SW480 (cell line): ENCODE data around the gene MMP24OS.
"Not testable (repeated sequence)": the region's sequence is repeated elsewhere in the genome, so short reads cannot be mapped to it uniquely, and the experiment has no call there.

ENCODE experiments used
- DNase-seq: peaks from one replicate; pipeline ENCODE4 v3.0.0-alpha.2; 2016; ENCODE audit warnings: low spot score

Gene MMP24OS

GRCh38 chr20:35277531-35278395, at the start of gene MMP24OS:
Gene MMP24OS, minus strand, starts transcription at chr20:35278122. Its CDS starts 193 bp downstream, at chr20:35277929.
- peak; percentile 94 for DNase-seq

GRCh38 chr20:35327074-35327976, 49.4 kb upstream of the MMP24OS start:
- DNase-seq: no peak

DNA sequence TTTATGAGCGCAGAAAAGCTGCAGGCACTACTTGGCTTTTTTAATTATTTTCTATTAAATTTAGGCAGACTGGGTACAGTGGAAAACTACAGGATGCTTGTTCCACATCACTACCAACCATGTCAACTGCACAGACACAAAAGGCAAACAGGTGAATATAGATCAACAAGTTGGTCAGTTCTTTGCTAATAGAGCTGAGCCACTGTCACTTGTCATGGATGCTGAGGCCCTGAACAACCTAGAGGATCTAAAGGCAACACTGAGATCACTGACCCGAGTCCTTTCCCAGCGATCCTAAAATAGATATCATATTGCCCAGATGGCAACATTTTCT, 48.8 kb upstream of the MMP24OS start:
- DNase-seq: no peak

DNA sequence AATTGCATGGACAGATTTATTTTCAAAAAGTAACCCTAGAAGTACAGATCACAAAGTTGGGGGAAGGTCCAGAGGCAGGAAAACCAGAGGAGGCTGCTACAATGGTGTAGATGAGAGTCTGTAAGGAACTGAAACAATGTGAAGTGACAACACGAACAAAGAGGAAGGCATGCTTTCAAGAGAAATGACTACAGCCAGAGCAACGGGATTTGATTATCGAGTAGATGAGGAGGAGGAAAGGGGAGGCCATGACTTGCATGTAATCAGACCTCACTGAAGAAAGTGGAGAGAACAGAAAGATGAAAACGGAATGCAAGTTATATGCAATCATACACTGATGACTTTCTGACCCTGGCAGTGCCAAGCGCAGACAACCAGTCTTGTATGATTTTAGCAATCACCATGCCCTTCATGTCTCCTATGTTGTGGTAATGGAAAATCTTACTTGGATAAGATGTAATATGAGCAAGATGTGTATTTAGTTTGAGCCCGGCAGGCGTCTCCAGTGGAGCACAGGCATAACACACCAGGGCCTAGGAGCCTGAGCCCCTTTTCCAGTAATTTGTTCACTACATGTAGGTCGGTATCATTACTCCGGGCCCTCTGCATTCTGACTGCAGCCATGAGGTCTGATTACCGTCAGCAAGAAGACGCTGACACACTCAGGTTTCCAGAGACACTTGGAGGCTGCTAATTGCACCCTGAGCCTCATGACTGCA, 48.3 kb upstream of the MMP24OS start:
- DNase-seq: no peak

DNA sequence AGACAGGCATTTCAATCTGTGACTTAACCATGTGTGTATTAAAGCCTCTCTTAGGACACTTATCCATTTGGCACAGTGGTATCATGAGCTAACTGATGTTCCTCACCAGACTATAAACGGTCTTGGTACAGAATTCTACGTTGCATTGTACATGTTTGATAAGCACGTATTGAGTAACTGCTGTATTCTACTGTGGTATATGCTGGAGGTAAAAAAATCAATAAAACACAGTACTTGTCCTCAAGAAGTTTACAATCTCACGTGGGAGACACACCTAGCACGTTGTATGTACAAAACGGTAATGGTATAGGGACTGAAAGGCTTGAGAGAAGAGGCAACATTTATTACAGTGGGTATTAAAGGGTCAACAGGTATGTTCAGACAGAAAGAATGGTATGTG, 47.5 kb upstream of the MMP24OS start:
- no peak for DNase-seq

DNA sequence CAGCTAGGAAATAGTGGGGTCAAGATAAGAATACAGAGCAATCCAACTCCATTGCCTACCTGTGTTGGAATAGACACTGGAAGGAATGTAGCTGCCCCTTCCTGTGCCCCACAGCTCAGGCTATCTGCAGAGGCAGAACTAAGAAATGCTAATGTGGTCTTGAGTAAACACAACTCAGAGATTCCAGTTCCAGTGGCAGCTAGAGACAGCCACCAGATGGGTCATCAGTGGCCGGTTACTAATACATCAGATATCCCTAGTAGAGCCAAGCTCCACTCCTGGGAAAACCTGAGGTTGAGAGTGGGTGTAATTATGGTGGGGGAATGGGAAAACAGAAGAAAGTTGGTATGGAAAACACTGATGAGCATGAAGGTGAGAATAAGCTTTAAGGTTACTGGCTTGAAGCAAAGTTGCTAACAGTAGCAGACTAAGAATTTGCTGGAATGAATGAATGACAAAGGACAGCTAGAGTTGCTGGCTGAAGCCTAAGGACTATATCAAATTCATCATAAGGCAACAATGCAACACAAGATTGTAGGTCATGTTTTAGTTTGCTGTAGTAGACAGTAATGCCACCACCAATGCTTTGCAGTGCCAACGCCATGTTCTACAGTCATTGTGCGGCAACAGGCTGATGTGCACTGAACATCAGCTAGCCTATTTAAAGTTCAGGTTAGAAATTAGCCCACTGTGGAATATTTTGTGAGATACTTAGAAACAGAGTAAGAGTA, 42.6 kb upstream of the MMP24OS start:
- peak; percentile 91 for DNase-seq

- DNase-seq: peak; percentile 53
Measured at GRCh38 chr20:35319871-35320197, 41.9 kb upstream of the MMP24OS start.

DNA sequence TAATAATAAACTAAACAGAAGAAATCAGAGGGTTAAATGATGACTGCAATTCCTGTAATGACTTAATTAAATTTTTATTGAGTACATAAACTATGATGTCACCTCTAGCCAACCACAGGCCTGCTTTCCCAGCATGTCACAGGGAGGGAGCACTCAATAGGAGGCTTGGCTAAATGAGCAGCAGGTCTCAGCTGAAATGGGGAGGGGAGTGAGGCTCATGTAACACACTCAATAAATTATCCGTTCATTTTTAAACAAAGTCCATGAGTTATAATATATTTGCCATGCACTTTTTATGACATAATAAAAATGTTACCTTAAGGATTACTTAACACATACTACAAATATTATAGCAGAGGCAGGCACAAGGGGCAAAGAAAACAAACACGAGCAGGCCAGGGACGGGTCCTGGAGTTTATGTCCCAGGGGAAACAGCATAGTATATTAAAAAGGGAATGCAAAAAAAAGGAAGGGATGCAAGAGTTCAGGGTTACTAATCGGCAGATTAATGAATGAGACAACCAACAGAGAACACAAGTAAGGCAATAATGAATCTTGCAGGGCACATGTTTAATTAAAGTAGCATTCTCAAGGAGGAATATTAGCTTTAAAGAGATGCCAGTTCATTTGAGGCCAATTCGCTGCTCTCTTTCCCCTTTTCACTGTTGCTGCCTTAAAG, 41.4 kb upstream of the MMP24OS start:
- DNase-seq: peak; percentile 65

DNA sequence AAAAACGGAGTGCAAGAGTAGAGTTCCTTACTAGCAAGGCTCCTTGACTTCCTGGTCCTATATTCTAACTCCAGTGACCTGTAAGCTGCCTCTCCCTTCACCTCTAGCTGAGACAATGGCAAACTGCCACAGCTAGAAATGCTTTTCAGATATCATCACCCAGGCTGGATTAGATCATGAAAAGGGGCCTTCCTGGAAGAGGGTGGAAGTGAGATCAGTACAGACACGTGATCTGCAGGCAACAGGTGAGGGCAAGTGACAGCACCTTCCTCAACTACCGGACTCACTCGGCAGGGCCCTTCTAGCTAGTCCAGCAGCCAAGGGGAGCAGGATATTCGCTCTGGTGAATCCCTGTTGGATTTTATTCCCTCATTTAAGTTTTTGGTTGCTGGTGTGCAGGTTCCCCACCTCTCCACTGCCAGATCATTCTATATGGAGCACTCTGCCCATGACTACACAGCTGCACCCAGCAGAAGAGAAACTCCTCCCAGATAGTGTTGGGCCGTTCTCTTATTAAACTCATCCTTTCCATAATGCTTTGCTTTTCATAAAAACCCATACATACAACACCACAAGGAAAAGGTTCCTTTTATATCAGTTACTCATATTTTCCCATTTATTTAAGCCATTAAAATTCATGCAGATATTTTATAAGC, 40.7 kb upstream of the MMP24OS start:
- DNase-seq: peak; percentile 93

GRCh38 chr20:35317416-35318210, 39.7 kb upstream of the MMP24OS start:
- no peak for DNase-seq

- no peak for DNase-seq
Measured at GRCh38 chr20:35316086-35316485, 38.2 kb upstream of the MMP24OS start.

GRCh38 chr20:35315632-35316020, 37.7 kb upstream of the MMP24OS start:
- DNase-seq: not testable (repeated sequence)

- DNase-seq: no peak
Measured at GRCh38 chr20:35314816-35315631, 37.1 kb upstream of the MMP24OS start.

DNA sequence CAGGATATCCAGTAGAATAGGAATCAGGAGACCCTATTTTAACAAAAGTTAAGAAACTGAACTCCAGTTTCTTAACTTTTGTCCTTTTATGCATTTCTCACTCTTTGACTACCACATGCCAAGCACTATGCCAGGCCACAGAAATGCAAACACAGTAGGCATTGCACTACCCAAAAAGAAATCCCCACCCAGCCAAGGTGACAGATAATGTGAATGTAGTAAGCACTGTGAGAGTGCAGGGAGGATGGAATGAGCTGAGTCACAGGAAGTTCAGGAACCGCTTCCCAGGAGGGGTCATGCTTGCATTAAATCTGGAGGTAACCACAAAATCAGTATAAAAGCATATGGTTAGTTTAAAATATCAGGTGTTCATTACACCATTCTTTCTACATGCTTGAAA, 34.4 kb upstream of the MMP24OS start:
- peak; percentile 99 for DNase-seq

GRCh38 chr20:35311822-35312221, 33.9 kb upstream of the MMP24OS start:
- peak; percentile 77 for DNase-seq

GRCh38 chr20:35311409-35311808, 33.5 kb upstream of the MMP24OS start:
- DNase-seq: peak; percentile 94

- DNase-seq: peak; percentile 47
Measured at GRCh38 chr20:35307666-35308653, 30.0 kb upstream of the MMP24OS start.
